Stimulated activated memory B cell treated with anti-CD40 and anti-IgM and Interleukin-4, amounts not matched to agents 10 μg/mL and 1 μg/mL and 100 μg/mL, for 72 hours (primary cell): ENCODE data around the gene CLEC4F.

Experiments used
- ATAC-seq: fragments of 150-1000 bp; cut with Tn5 transposase; 2 replicates; pipeline ENCODE4 v1.10.0; 2021
- H3K27ac Mint-ChIP-seq: one replicate; pipeline ENCODE4 v1.8.0; 2022; ENCODE audit warnings: mild to moderate bottlenecking, mixed read lengths
- H3K27me3 Mint-ChIP-seq: one replicate; pipeline ENCODE4 v1.8.0; 2022; ENCODE audit warnings: mixed read lengths
- H3K36me3 Mint-ChIP-seq: one replicate; pipeline ENCODE4 v1.8.0; 2022; ENCODE audit warnings: mixed read lengths
- H3K4me1 Mint-ChIP-seq: one replicate; pipeline ENCODE4 v1.8.0; 2022; ENCODE audit warnings: mixed read lengths
- H3K4me3 Mint-ChIP-seq: one replicate; pipeline ENCODE4 v1.8.0; 2022; ENCODE audit warnings: mild to moderate bottlenecking, moderate library complexity, mixed read lengths
- H3K9me3 Mint-ChIP-seq: one replicate; pipeline ENCODE4 v1.8.0; 2022; ENCODE audit warnings: mixed read lengths

Gene CLEC4F

DNA sequence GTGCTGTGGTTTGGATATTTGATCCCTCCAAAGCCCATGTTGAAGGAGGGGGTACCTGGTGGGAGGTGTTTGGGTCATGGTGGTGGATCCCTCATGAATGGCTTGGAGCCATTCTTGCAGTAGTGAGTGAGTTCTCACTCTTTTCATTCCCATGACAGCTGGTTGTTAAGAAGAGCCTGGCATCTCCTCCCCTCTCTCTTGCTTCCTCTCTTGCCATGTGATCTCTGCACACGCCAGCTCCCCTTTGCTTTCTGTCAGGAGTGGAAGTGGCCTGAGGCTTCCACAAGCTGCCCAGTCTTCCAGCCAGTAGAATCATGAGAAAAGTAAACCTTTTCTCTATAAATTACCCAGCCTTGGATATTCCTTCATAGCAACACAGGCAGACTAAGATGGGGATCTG is 61.0 kb downstream of the CLEC4F start:
- Mint-ChIP-seq H3K36me3 (peaks cover 5% of the 10 kb centered on the region), H3K9me3 (no peaks in the 10 kb centered on the region), H3K4me3 (no peak overlapping the region), H3K27ac (no peak overlapping the region), H3K27me3 (no peaks in the 10 kb centered on the region), H3K4me1 (no peaks in the 10 kb centered on the region)
- no peak for ATAC-seq
